HepG2 (cell line): ENCODE data around the gene GPR55.

Source experiments
- CBX5 ChIP-seq: sonication (generic); formaldehyde crosslinking; IDR thresholded peaks from 2 replicates; pipeline ENCODE4 v1.4.0; 2020; ENCODE audit warnings: missing genetic modification reagents, borderline replicate concordance
- CTCF ChIP-seq: sonication (generic); formaldehyde crosslinking; IDR thresholded peaks from 2 replicates; pipeline ENCODE4 v1.5.0; 2020; ENCODE audit warnings: mild to moderate bottlenecking, missing genetic modification reagents, moderate library complexity
- YEATS4 ChIP-seq: sonication (generic); formaldehyde crosslinking; IDR thresholded peaks from 2 replicates; pipeline ENCODE4 v1.4.0; 2020; ENCODE audit warnings: missing genetic modification reagents, borderline replicate concordance
- TF ChIP-seq, protein P1 (sequence below): IDR thresholded peaks from 2 replicates; pipeline ENCODE4 v1.6.1; 2012; ENCODE audit warnings: inconsistent platforms
- TF ChIP-seq, protein P2 (sequence below): sonication (generic); formaldehyde crosslinking; IDR thresholded peaks from 2 replicates; pipeline ENCODE4 v1.4.0; 2020; ENCODE audit warnings: mild to moderate bottlenecking, missing genetic modification reagents
- TF ChIP-seq, protein P3 (sequence below): fragments of 450-650 bp; IDR thresholded peaks from 2 replicates; pipeline ENCODE4 v1.6.1; 2017; ENCODE audit warnings: mild to moderate bottlenecking

- no peak for TF ChIP-seq CTCF (CRISPR knock-in tag)
- TF ChIP-seq, protein P1, sequence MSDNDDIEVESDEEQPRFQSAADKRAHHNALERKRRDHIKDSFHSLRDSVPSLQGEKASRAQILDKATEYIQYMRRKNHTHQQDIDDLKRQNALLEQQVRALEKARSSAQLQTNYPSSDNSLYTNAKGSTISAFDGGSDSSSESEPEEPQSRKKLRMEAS, result no peak
- TF ChIP-seq, protein P2, sequence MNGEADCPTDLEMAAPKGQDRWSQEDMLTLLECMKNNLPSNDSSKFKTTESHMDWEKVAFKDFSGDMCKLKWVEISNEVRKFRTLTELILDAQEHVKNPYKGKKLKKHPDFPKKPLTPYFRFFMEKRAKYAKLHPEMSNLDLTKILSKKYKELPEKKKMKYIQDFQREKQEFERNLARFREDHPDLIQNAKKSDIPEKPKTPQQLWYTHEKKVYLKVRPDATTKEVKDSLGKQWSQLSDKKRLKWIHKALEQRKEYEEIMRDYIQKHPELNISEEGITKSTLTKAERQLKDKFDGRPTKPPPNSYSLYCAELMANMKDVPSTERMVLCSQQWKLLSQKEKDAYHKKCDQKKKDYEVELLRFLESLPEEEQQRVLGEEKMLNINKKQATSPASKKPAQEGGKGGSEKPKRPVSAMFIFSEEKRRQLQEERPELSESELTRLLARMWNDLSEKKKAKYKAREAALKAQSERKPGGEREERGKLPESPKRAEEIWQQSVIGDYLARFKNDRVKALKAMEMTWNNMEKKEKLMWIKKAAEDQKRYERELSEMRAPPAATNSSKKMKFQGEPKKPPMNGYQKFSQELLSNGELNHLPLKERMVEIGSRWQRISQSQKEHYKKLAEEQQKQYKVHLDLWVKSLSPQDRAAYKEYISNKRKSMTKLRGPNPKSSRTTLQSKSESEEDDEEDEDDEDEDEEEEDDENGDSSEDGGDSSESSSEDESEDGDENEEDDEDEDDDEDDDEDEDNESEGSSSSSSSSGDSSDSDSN, result no peak
- no peak for TF ChIP-seq YEATS4 (CRISPR knock-in tag)
- no peak for TF ChIP-seq CBX5 (CRISPR knock-in tag)
- TF ChIP-seq, protein P3, sequence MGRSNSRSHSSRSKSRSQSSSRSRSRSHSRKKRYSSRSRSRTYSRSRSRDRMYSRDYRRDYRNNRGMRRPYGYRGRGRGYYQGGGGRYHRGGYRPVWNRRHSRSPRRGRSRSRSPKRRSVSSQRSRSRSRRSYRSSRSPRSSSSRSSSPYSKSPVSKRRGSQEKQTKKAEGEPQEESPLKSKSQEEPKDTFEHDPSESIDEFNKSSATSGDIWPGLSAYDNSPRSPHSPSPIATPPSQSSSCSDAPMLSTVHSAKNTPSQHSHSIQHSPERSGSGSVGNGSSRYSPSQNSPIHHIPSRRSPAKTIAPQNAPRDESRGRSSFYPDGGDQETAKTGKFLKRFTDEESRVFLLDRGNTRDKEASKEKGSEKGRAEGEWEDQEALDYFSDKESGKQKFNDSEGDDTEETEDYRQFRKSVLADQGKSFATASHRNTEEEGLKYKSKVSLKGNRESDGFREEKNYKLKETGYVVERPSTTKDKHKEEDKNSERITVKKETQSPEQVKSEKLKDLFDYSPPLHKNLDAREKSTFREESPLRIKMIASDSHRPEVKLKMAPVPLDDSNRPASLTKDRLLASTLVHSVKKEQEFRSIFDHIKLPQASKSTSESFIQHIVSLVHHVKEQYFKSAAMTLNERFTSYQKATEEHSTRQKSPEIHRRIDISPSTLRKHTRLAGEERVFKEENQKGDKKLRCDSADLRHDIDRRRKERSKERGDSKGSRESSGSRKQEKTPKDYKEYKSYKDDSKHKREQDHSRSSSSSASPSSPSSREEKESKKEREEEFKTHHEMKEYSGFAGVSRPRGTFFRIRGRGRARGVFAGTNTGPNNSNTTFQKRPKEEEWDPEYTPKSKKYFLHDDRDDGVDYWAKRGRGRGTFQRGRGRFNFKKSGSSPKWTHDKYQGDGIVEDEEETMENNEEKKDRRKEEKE, result no peak
Observed at GRCh38 chr2:230907361-230908091, 17.5 kb downstream of the GPR55 start.
